ENCODE measurements around the gene NEDD4L. TPM values are rescaled to one million over a fixed set of nuclear protein-coding genes. Genes with fewer than 3 reads are reported as not detected.

The NEDD4L gene
- total and polyA plus RNA-seq, 10 of the 15 experiments (the other 5 are each of a cell fraction or from before 2014, with no cell fraction given), result 7.4 to 24.0 (median 17.7) TPM

- TF ChIP-seq CUX1 (IDR thresholded peaks at IDR 0.05; ENCODE audit: insufficient replicate concordance, low read depth, low read length), result no peak
- TF ChIP-seq PAX5 (IDR thresholded peaks at IDR 0.05; ENCODE audit: borderline replicate concordance, low read depth, low read length), result no peak
- no peak for TF ChIP-seq IRF3 (IDR thresholded peaks at IDR 0.05)
- TF ChIP-seq EZH2 (IDR thresholded peaks at IDR 0.05; ENCODE audit: borderline replicate concordance, control insufficient read depth, low read depth, low read length), result no peak
- TF ChIP-seq MEF2A (IDR thresholded peaks at IDR 0.05; ENCODE audit: insufficient read depth, low read depth, low read length), result no peak
- TF ChIP-seq CEBPZ (IDR thresholded peaks at IDR 0.05; ENCODE audit: low read depth, low read length), result no peak
- no peak for TF ChIP-seq TAF1 (IDR thresholded peaks at IDR 0.05; ENCODE audit: borderline replicate concordance, low read depth, low read length)
- TF ChIP-seq CHD2 (IDR thresholded peaks at IDR 0.05; ENCODE audit: borderline replicate concordance, low read depth, low read length), result no peak
- no peak for TF ChIP-seq NFYB (IDR thresholded peaks at IDR 0.05; ENCODE audit: insufficient read depth, low read depth, low read length)
- TF ChIP-seq ZNF274 (IDR thresholded peaks at IDR 0.05; ENCODE audit: insufficient read depth, insufficient read length), result no peak
- no peak for TF ChIP-seq LARP7 (IDR thresholded peaks at IDR 0.05)
- no peak for TF ChIP-seq MTA3 (IDR thresholded peaks at IDR 0.05; ENCODE audit: borderline replicate concordance, low read length)
- TF ChIP-seq E2F8 (IDR thresholded peaks at IDR 0.05; ENCODE audit: low read depth, partially characterized antibody), result no peak
Measured at GRCh38 chr18:58325494-58325893, 281.5 kb downstream of the NEDD4L start (continued).
